Ishikawa (cell line): ENCODE results near the gene MIB1.

Experiments
- CEBPB ChIP-seq: IDR thresholded peaks from 2 replicates; pipeline ENCODE4 v1.6.1; 2012
- EGR1 ChIP-seq: IDR thresholded peaks from 2 replicates; pipeline ENCODE4 v1.6.1; 2012
- EP300 ChIP-seq: IDR thresholded peaks from 2 replicates; pipeline ENCODE4 v1.6.1; 2012; ENCODE audit warnings: borderline replicate concordance
- FOXM1 ChIP-seq: IDR thresholded peaks from 2 replicates; pipeline ENCODE4 v1.6.1; 2012; ENCODE audit warnings: low read depth, borderline replicate concordance
- NFIC ChIP-seq: IDR thresholded peaks from 2 replicates; pipeline ENCODE4 v1.6.1; 2012
- RAD21 ChIP-seq: IDR thresholded peaks from 2 replicates; pipeline ENCODE4 v1.6.1; 2012; ENCODE audit warnings: low read depth
- TAF1 ChIP-seq: IDR thresholded peaks from 2 replicates; pipeline ENCODE4 v1.6.1; 2012; ENCODE audit warnings: low read depth, mild to moderate bottlenecking
- TCF12 ChIP-seq: IDR thresholded peaks from 2 replicates; pipeline ENCODE4 v1.6.1; 2012; ENCODE audit warnings: low read depth
- USF1 ChIP-seq: IDR thresholded peaks from 2 replicates; pipeline ENCODE4 v1.6.1; 2012
- YY1 ChIP-seq: IDR thresholded peaks from 2 replicates; pipeline ENCODE4 v1.6.1; 2012; ENCODE audit warnings: low read depth
- TF ChIP-seq, protein P1 (sequence below): IDR thresholded peaks from 2 replicates; pipeline ENCODE4 v1.6.1; 2012; ENCODE audit warnings: low read depth, mild to moderate bottlenecking

DNA sequence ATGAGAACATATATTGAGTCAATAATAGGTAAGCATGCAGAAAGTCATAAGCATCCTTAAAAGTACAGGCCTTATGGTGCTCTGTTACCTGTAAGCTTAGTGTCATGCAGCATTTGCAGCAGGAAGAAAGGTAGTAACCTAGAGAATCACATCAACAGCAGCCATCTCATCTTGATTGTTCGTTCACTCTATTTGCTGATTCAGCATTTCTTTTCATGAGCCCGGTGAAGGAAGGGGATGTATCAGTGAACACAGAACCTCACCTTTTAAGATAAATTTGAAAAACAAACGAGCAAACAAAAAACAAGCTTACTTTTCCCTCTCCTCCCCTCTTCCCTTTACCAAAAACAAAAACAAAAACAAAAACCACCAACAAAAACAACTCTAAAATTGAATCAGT lies 89.9 kb downstream of the MIB1 start:
- TF ChIP-seq TCF12, result no peak
- no peak for TF ChIP-seq RAD21
- TF ChIP-seq, protein P1, sequence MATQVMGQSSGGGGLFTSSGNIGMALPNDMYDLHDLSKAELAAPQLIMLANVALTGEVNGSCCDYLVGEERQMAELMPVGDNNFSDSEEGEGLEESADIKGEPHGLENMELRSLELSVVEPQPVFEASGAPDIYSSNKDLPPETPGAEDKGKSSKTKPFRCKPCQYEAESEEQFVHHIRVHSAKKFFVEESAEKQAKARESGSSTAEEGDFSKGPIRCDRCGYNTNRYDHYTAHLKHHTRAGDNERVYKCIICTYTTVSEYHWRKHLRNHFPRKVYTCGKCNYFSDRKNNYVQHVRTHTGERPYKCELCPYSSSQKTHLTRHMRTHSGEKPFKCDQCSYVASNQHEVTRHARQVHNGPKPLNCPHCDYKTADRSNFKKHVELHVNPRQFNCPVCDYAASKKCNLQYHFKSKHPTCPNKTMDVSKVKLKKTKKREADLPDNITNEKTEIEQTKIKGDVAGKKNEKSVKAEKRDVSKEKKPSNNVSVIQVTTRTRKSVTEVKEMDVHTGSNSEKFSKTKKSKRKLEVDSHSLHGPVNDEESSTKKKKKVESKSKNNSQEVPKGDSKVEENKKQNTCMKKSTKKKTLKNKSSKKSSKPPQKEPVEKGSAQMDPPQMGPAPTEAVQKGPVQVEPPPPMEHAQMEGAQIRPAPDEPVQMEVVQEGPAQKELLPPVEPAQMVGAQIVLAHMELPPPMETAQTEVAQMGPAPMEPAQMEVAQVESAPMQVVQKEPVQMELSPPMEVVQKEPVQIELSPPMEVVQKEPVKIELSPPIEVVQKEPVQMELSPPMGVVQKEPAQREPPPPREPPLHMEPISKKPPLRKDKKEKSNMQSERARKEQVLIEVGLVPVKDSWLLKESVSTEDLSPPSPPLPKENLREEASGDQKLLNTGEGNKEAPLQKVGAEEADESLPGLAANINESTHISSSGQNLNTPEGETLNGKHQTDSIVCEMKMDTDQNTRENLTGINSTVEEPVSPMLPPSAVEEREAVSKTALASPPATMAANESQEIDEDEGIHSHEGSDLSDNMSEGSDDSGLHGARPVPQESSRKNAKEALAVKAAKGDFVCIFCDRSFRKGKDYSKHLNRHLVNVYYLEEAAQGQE, result no peak
- TF ChIP-seq EGR1, result no peak
- TF ChIP-seq NFIC, result no peak
- no peak for TF ChIP-seq USF1
- TF ChIP-seq TAF1, result no peak
- TF ChIP-seq EP300, result no peak
- TF ChIP-seq FOXM1, result no peak
- no peak for TF ChIP-seq YY1
- TF ChIP-seq CEBPB, result no peak
